Left ventricle myocardium superior (tissue), 1 donor: ENCODE results near the gene ACAT2. TPM values are rescaled to one million over a fixed set of nuclear protein-coding genes. Genes with fewer than 3 reads are reported as not detected.
A peak's percentile ranks its signal among the peaks of the same experiment; 100 is the strongest.
"Not testable (repeated sequence)": the region's sequence is repeated elsewhere in the genome, so short reads cannot be mapped to it uniquely, and the experiment has no call there.

Experiments used
- ATAC-seq: fragments of 200-7000 bp; cut with Tn5 transposase; one replicate; pipeline ENCODE4 v1.9.1; 2020; ENCODE audit warnings: mild to moderate bottlenecking, moderate library complexity
- DNase-seq: peaks from one replicate; pipeline ENCODE4 v3.0.0-alpha.2; 2020
- intact Hi-C: fragments of 100-400 bp; cut with micrococcal nuclease; formaldehyde crosslinking; loops from one replicate; pipeline ENCODE4 v1.11.0; 2022
- total RNA-seq: library from RNA; stranded (reverse); fragmentation: NEBNext Ultra II Directional; extraction: Animal tissue kit (Norgen Biotek cat#: 25700); gene quantifications from one replicate; pipeline ENCODE4 v1.2.1, GENCODE V29; 2021
- donor health status: DM: no; HTN: yes; CAD: no; lungs with severe emphysema.

ACAT2 gene
- total RNA-seq, 1 donor from 2014 or later, result 4.0 TPM

GRCh38 chr6:159760602-159761057, 1.2 kb upstream of the ACAT2 start:
- intact Hi-C loops, result no loop called here
- DNase-seq, result no peak

GRCh38 chr6:159761129-159761872, 544 bp upstream of the ACAT2 start:
- ATAC-seq, result no peak
- intact Hi-C loops, result no loop called here
- peak; percentile 53 for DNase-seq

More at GRCh38 chr6:159760602-159761057, 1.2 kb upstream of the ACAT2 start:
- ATAC-seq, result no peak

DNA sequence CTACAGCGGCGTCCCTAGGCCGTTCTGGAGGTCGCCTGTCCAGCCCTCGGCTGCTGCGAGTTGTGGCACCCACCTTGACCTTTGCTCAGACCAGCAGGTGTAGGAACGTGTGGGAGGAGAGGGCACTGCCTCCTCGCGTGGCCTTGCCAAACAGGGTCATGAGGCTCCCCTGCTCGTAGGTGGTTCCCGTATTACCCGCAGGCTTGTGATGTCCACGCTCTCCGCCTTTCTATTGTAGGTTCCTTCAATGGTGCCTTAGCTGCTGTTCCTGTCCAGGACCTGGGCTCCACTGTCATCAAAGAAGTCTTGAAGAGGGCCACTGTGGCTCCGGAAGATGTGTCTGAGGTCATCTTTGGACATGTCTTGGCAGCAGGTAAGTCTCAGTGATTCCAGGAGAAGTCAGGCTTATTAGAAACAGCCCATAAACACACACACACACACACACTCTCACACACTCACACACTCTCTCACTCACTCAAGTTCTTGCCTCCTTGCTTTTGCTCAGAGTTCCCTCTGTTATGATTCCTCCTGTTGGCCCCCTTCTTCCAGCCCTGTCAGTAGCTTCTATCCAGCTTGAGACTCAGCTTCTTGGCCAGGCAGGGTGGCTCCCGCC, 942 bp downstream of the ACAT2 start:
- ATAC-seq, result no peak

DNA sequence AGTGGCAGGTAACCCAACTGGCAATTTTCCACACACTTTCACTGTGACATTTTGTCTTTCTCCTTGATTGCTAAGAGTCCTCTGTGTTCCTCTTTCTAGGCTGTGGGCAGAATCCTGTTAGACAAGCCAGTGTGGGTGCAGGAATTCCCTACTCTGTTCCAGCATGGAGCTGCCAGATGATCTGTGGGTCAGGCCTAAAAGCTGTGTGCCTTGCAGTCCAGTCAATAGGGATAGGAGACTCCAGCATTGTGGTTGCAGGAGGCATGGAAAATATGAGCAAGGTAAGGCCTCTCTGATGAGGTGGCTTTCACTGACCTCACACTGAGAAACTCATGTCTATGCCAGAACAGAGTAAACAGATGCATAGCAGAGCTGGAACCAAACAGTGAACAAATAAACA, 5.1 kb downstream of the ACAT2 start:
- DNase-seq, result no peak
- no peak for ATAC-seq
- intact Hi-C loops, result no loop called here

More for the DNA sequence above, 942 bp downstream of the ACAT2 start:
- intact Hi-C loops, result no loop called here
- DNase-seq, result peak; percentile 32

DNA sequence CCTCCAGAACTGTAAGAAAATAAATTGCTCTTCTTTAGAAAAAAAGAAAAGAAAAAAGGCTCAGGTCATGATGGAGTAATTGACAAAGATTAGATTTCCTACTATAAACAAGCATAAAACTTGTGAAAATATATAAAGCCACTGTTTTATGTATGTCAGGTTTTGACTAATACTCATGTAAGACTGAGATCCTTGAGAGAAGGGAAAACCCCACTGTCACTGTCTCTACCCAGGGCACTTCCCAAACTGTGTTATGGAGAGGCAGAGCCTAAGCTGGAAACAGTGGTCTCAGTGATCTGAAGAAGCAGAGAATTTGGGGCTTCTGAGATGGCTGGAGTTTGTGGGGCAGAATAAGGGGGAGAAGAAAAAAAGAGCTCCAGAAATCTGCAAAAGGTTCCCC, 7.6 kb downstream of the ACAT2 start:
- intact Hi-C loops, result no loop called here
- ATAC-seq (no peak), DNase-seq (no peak)

DNA sequence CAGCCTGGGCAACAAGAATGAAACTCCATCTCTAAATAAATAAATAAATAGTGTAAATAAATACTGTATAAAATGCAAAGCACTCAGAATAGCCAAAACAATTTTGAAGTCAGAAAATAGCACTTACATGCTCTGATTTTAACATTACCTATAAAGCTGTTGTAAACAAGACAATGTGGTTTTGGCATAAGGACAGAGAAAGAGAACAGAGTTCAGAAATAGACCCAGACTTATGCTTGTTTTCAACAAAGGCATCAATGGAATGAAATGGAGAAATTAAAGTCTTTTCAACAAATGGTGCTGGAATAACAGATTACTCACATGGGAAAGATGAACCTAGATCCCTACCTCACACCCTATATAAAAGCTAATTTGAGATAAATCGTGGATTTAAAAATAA, 10.4 kb downstream of the ACAT2 start:
- no peak for ATAC-seq
- intact Hi-C loops, result no loop called here

DNA sequence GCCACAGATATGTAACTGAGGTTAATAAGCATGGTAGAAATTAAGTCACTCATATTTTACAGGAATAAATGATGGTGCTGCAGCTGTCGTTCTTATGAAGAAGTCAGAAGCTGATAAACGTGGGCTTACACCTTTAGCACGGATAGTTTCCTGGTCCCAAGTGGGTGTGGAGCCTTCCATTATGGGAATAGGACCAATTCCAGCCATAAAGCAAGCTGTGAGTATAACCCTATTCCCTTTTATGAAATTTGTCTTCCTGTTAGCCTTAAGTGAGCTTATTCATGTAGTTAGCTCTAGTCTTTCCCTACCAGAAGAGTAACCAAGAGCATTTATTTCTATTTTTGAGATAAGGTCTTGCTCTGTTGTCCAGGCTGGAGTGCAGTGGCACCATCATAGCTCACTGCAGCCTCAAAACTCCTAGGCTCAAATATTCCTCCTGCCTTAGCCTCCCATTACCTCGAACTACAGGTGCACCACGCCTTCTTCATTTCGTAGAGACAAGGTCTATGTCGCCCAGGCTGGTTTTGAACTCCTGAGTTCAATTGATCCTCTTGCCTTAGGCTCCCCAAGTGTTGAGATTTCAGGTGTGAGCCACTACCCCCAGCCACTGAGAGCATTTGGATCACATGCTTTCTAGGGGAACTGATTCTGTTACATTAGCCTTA, 15.5 kb downstream of the ACAT2 start:
- no peak for ATAC-seq
- intact Hi-C loops, result no loop called here
- no peak for DNase-seq

More for the DNA sequence above, 10.4 kb downstream of the ACAT2 start:
- DNase-seq, result no peak

DNA sequence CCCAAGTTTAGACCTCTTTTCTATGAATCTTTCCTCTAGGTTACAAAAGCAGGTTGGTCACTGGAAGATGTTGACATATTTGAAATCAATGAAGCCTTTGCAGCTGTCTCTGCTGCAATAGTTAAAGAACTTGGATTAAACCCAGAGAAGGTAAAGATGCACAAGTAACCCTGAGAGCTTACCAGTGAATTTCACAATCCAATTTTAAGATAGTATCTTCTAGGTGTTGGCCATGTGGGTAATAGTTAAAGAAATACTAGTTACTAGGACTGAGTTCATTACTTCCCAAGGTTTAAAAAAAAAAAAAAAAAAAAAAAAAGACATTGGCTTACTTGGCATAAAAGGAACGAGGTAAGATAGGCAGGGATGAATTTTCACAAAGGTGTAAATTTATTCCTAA, 16.3 kb downstream of the ACAT2 start:
- intact Hi-C loops, result no loop called here
- ATAC-seq (no peak), DNase-seq (no peak)

DNA sequence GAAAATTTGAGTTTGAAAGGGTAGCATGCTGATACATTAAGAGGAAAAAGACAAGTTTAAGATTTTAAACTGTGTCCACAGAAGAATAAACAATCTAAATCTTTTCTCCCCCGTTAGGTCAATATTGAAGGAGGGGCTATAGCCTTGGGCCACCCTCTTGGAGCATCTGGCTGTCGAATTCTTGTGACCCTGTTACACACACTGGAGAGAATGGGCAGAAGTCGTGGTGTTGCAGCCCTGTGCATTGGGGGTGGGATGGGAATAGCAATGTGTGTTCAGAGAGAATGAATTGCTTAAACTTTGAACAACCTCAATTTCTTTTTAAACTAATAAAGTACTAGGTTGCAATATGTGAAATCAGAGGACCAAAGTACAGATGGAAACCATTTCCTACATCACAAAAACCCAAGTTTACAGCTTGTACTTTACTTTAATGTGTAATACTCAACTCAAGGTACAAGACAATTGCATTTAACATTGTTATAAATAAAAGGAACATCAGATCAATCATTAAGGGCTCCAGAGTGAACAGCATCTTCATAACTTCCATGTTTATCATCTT, 16.8 kb downstream of the ACAT2 start:
- no peak for DNase-seq
- ATAC-seq, result no peak
- intact Hi-C loops, result no loop called here

GRCh38 chr6:159788276-159788675, 26.4 kb downstream of the ACAT2 start:
- DNase-seq (no peak), ATAC-seq (no peak)
- intact Hi-C loops, result loop anchor here (10.0 kb wide), 2 partner anchors 93 to 257 kb away; partner anchors contain the start of gene SOD2

GRCh38 chr6:159788753-159789376, 27.0 kb downstream of the ACAT2 start:
- DNase-seq, result peak; percentile 60
- ATAC-seq, result no peak
- intact Hi-C loops, result loop anchor here (10.0 kb wide), 2 partner anchors 94 to 256 kb away; partner anchors contain the start of gene SOD2

DNA sequence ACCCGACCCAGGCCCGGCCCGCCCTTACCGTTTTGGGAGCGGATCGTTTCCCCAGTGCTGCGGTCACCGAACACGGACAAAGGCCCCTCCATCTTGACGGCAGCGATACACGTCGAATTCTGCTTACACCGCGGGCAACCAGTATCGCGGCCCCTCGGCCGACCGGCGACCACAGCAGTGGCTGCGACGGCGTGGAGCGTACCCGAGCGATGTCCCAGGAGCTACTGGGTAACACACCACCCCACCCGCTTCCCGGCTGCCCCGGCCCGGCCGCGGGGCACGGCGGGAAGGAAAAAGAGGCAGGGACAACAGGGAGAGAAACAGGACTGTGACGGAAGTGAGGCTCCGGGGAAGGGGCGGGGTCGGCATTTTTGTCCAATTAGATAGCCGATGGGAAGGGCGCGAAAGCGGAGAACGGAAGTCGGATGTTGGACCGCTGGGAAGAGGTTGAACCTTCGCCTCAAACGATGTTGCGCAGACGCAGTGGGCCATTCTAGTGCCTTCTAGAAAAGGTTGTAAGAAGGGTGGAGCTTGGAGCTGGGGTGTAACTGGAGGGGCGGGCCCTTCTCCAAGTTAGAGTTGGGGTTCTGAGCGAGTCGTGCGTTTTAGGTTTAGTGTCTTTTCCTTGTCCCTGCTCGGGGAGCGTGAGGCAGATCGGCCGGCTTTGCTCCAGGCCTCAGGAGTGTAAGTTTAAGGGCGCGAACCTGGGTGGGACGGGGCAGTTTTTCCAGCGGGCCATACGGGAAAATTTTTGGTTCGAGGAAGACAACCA, 27.7 kb downstream of the ACAT2 start, which contains the start of gene TCP1:
TCP1 (minus strand) TSS at position 226 of the 772 bp plus-strand sequence; CDS start at position 92, 134 bp downstream.
- ATAC-seq (peak; percentile 93), DNase-seq (peak; percentile 99)
- intact Hi-C loops, result loop anchor here (10.0 kb wide), 2 partner anchors 95 to 255 kb away; partner anchors contain the start of gene SOD2

DNA sequence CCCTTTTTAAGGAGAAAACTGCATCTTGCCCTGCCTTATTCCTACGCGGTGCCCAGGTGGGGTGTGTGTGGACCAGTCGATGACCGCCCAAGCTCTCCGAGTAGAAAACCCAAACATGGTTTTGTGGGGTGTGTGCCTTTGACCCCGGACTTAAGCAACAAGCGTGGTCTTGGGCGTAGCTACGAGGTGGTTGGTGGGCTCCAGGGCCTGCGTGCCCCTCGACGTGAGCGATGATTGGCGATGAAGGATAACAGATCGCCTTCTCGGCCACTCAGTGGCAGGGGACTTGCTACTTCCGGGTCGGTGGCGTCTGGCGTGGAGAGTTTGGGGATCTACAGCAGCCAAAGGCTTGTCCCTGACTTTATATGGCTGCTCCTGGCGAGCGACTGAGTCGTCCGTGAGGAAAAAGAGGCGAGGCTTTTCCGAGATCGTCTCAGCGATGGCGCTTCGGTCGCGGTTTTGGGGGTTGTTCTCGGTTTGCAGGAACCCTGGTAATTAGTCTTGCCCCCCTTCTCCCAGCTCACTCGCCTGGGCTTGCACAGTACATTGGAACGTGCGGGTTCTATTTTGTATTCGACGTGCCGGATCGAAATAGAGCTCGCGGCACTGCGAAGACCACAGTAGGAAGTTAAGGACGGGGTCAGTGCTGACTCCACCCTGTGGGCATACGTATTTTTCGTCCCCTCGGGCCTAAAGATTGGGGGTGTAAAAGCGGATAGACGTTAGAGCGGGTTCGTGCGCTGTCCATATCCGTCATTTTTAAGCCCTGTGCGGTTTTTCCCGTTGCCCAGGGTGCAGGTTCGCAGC, 28.5 kb downstream of the ACAT2 start, which contains the start of gene MRPL18:
MRPL18 (plus strand) TSS at position 319 of the 807 bp plus-strand sequence; CDS start at position 440, 121 bp downstream.
- peak; percentile 94 for DNase-seq
- intact Hi-C loops, result no loop called here

DNA sequence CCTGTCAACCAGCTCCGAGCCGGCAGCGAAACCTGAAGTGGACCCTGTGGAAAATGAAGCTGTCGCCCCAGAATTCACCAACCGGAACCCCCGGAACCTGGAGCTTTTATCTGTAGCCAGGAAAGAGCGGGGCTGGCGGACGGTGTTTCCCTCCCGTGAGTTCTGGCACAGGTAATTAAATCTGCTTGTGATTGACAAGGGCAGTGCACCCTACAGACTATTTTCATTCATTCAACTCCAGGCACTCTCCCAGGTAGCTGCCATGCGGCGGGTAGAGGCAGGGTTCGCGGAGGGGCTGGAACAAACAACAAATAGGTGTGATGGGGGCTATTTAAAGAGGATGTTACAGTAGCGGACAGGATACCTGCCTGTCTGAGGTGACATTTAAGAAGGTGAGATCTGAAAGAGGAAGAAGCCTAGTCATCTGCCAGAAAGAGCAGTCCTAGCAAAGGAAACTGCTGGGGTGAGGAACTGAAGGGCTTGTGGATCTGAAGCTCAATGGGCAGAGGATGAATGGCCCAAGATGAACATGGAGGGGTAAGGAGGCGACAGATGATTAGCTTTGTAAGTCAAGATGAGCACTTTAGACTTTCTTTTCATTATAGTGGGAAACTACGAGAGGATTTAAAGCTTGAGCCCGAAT, 29.2 kb downstream of the ACAT2 start:
- intact Hi-C loops, result no loop called here
- no peak for DNase-seq

More for the DNA sequence above, 28.5 kb downstream of the ACAT2 start, which contains the start of gene MRPL18:
- peak; percentile 93 for ATAC-seq

GRCh38 chr6:159794976-159795375, 33.1 kb downstream of the ACAT2 start:
- DNase-seq, ATAC-seq, intact Hi-C loops: not testable (repeated sequence)

More for the DNA sequence above, 29.2 kb downstream of the ACAT2 start:
- no peak for ATAC-seq

DNA sequence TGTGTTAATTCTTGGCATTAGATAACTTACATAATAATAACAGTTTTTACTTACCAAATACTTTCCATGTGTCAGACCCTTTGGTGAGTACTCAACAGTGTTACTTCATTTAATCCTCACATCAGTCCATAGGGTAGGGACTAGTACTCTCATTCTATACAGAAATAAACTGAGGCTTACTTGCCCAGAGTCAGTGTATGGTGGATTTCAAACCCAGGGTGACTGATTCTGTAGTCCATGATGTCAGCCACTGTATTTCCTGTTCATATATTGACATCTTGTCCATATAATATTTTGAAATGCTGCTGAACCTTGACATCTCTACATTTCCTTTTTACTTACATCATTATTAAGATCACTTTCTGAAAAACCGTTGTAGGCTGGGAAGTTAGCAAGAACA, 35.7 kb downstream of the ACAT2 start:
- intact Hi-C loops, result no loop called here
- DNase-seq (no peak), ATAC-seq (no peak)
